Duodenal mucosa (tissue), 2 donors: ENCODE data around the gene BCAS3.
"Not testable (repeated sequence)": the region's sequence is repeated elsewhere in the genome, so short reads cannot be mapped to it uniquely, and the experiment has no call there.

Experiments used
- H3K27ac ChIP-seq: one replicate; pipeline ENCODE4 v1.7.0; 2013; ENCODE audit warnings: low read depth, low read length
- H3K27me3 ChIP-seq, 2 donors: one replicate each; pipeline ENCODE4 v1.7.0; 2013; ENCODE audit warnings: low read length in 2 of 2, control low read depth in 1 of 2; ENCODE audit not compliant: insufficient read depth in 2 of 2, control insufficient read depth in 1 of 2
- H3K36me3 ChIP-seq, 2 donors: one replicate each; pipeline ENCODE4 v1.7.0; 2013; ENCODE audit warnings: low read length in 2 of 2, control low read depth in 1 of 2; ENCODE audit not compliant: insufficient read depth in 2 of 2, control insufficient read depth in 1 of 2
- H3K4me1 ChIP-seq, 2 donors: one replicate each; pipeline ENCODE4 v1.7.0; 2013; ENCODE audit warnings: low read length in 2 of 2, control low read depth in 1 of 2; ENCODE audit not compliant: insufficient read depth in 2 of 2, control insufficient read depth in 1 of 2
- H3K4me3 ChIP-seq, 2 donors: one replicate each; pipeline ENCODE4 v1.7.0; 2013; ENCODE audit warnings: low read length in 2 of 2, low read depth in 1 of 2
- H3K9ac ChIP-seq, 2 donors: one replicate each; pipeline ENCODE4 v1.7.0; 2013; ENCODE audit warnings: low read length in 2 of 2, low read depth in 1 of 2
- H3K9me3 ChIP-seq, 2 donors: one replicate each; pipeline ENCODE4 v1.7.0; 2013; ENCODE audit warnings: low read length in 2 of 2, control low read depth in 1 of 2; ENCODE audit not compliant: control insufficient read depth in 1 of 2

The BCAS3 gene

DNA sequence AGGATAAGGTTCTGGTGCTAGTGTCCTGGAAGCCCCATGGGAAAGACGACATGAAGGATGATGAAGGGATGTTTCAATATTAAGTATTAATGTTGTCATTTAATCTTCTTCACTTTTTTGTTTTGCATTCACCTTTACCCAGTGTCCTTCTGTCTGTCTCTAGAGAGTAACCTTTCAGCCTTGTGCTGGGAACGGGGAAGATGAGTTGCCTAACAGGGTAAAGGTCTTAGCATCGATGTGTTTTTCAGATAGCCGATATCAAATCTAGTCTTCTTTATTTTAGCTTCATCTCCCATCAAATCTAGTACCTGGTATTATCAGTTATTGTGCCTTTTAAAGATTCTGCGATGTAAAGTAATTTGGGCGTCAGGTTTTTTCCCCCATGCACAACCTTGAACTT is 125.4 kb downstream of the BCAS3 start:
- H3K36me3 ChIP-seq = no peaks in the 10 kb centered on the region
- no peaks in the 10 kb centered on the region for H3K9me3 ChIP-seq
- no peak overlapping the region for H3K9ac ChIP-seq
- H3K27me3 ChIP-seq = no peaks in the 10 kb centered on the region
- H3K27ac ChIP-seq = no peak overlapping the region
- H3K4me1 ChIP-seq = no peaks in the 10 kb centered on the region
- H3K4me3 ChIP-seq = no peak overlapping the region

DNA sequence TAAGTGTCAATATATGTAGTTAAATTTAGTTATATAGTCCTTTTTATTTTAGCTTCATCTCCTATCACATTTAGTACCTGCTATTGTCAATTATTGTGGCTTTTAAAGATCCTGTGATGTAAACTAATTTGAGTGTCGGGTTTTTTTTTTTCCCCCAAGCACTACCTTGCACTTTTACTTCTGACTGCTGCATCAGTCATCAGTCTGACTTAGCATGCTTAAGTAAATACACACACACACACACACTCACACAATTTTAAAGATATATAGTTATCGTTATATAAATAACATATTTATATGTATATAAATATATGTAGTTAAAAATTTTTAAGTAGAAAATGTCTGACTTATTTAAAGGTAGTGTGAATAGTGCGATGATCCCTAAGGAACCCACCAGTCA is 127.2 kb downstream of the BCAS3 start:
- Histone ChIP-seq H3K27me3 (no peaks in the 10 kb centered on the region), H3K4me3 (no peak overlapping the region), H3K9me3 (no peaks in the 10 kb centered on the region), H3K27ac (no peak overlapping the region), H3K36me3 (no peaks in the 10 kb centered on the region), H3K4me1 (no peaks in the 10 kb centered on the region), H3K9ac (no peak overlapping the region)

DNA sequence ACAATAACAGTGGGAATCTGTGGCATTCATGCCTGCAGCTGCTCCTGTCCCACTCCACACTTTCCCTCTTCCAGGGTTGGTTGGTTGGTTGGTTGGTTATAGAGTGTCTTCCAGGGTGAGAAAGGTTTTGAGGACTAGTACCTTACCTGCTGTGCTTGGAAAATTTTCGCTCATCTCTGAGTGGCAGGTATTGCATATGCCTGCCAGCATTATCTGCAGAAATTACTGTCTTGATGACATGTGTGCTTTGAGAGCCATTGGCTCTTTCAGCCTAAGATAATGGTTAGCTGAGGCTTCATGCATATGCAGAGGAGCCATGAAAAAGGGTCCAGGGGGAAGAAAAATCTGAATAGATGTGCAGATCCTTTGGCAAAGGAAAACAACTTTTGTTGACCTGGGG is 131.8 kb downstream of the BCAS3 start:
- Histone ChIP-seq H3K9ac (no peak overlapping the region), H3K27ac (no peak overlapping the region), H3K4me1 (no peaks in the 10 kb centered on the region), H3K9me3 (peaks cover 0 to 3% of the 10 kb centered on the region in 2 donors), H3K4me3 (no peak overlapping the region), H3K36me3 (peaks cover 0 to 9% of the 10 kb centered on the region in 2 donors), H3K27me3 (no peaks in the 10 kb centered on the region)

DNA sequence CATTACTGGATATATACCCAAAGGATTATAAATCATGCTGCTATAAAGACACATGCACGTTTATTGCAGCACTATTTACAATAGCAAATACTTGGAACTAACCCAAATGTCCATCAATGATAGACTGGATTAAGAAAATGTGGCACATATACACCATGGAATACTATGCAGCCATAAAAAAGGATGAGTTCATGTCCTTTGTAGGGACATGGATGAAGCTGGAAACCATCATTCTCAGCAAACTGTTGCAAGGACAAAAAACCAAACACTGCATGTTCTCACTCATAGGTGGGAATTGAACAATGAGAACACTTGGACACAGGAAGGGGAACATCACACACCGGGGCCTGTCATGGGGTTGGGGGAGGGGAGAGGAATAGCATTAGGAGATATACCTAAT is 137.3 kb downstream of the BCAS3 start:
- not testable (repeated sequence) for H3K9me3 ChIP-seq

DNA sequence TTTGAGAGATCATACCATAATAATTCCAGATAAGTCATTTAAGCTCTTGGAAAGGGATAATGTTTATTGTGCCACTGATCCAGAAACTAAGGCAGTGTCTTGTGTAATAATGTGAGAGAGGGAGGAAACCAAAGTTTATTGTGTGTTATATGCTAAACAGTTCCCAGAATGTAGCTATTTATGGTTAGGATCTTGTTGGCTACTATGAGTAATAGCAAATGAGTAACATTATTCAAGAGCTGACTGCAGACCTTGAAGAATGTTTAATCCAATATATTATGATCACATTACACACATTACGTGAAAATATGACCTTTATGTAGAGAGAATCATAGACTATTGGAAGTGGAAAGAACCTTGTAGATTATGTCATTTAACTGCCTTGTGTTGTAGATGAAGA is 139.5 kb downstream of the BCAS3 start:
- Histone ChIP-seq H3K9me3 (no peaks in the 10 kb centered on the region), H3K4me3 (no peak overlapping the region), H3K9ac (no peak overlapping the region), H3K27me3 (no peaks in the 10 kb centered on the region), H3K4me1 (no peaks in the 10 kb centered on the region), H3K36me3 (no peaks in the 10 kb centered on the region), H3K27ac (no peak overlapping the region)

More for the DNA sequence above, 137.3 kb downstream of the BCAS3 start:
- H3K4me1 ChIP-seq, H3K9ac ChIP-seq, H3K4me3 ChIP-seq, H3K27me3 ChIP-seq, H3K36me3 ChIP-seq, H3K27ac ChIP-seq: not testable (repeated sequence)

DNA sequence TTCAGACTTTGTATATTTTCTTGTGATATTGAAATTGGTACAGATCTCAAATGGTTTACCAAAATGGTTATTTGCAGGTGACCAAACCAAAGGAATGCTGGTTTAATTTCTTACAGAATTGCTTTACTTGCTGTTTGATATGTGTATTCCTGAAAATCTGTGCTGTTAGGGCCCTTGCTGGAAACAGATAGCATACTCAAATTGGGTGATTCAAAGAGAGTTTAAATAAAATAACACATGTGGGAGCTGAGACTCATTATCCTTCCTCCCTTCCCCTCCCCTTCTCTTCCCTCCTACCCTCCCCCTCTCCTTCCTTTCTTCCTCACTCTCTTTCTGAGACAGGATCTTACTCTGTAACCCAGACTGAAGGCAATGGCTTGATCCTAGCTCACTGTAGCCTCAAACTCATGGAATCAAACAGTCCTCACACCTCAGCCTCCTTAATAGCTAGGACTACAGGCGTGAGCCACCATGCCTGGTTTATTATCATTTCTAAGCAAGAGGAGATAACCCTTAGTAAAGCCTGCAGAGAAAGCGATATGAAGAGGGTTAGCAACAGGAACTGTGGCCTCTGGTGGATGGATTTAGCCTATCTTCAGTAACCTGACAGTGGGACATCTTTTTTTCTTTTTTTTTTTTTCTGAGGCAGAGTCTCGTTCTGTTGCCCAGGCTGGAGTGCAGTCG is 141.9 kb downstream of the BCAS3 start:
- no peaks in the 10 kb centered on the region for H3K9me3 ChIP-seq
- H3K36me3 ChIP-seq = no peaks in the 10 kb centered on the region
- no peak overlapping the region for H3K4me3 ChIP-seq
- no peaks in the 10 kb centered on the region for H3K4me1 ChIP-seq
- no peaks in the 10 kb centered on the region for H3K27me3 ChIP-seq
- no peak overlapping the region for H3K27ac ChIP-seq
- H3K9ac ChIP-seq = no peak overlapping the region

DNA sequence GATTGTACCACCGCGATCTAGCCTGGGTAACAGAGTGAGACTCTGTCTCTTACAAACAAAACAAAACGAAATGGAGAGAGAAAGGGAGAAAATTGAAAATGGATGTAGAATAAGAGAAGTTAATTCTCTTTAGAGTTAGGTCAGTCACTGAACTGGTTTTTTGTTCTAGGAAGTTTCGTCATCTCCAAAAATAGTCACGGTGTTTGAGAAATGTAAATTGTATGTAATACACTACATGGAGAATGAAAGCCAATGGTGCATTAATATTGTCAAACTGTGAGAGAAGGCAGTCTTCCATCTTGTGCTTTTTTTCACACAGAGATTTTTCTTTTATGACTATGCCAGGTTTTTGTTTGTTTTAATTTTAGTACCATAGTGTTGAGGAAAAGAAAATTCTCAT is 145.9 kb downstream of the BCAS3 start:
- H3K4me3 ChIP-seq = no peak overlapping the region
- no peaks in the 10 kb centered on the region for H3K36me3 ChIP-seq
- no peak overlapping the region for H3K9ac ChIP-seq

DNA sequence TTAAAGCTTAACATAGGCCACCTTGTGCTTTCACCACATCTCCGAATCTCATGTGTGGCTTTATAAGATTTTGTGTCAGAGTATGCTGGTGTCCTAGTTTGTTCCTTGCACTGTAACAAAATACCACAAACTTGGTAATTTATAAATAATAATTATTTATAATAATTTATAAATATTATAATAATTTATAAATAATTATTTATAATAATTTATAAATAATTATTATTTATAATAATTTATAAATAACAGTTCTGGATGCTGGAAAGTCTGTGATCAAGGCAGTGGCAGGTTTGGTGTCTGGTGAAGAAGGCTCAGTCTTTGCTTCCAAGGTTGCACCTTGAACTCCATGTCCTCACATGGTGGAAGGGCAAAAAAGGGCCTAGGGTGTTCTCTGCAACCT is 147.7 kb downstream of the BCAS3 start:
- no peak overlapping the region for H3K4me3 ChIP-seq
- no peaks in the 10 kb centered on the region for H3K4me1 ChIP-seq
- no peak overlapping the region for H3K27ac ChIP-seq
- no peaks in the 10 kb centered on the region for H3K9me3 ChIP-seq
- no peak overlapping the region for H3K9ac ChIP-seq
- no peaks in the 10 kb centered on the region for H3K27me3 ChIP-seq
- H3K36me3 ChIP-seq = no peaks in the 10 kb centered on the region

More for the DNA sequence above, 145.9 kb downstream of the BCAS3 start:
- no peaks in the 10 kb centered on the region for H3K9me3 ChIP-seq
- no peak overlapping the region for H3K27ac ChIP-seq
- H3K4me1 ChIP-seq = no peaks in the 10 kb centered on the region
- no peaks in the 10 kb centered on the region for H3K27me3 ChIP-seq

DNA sequence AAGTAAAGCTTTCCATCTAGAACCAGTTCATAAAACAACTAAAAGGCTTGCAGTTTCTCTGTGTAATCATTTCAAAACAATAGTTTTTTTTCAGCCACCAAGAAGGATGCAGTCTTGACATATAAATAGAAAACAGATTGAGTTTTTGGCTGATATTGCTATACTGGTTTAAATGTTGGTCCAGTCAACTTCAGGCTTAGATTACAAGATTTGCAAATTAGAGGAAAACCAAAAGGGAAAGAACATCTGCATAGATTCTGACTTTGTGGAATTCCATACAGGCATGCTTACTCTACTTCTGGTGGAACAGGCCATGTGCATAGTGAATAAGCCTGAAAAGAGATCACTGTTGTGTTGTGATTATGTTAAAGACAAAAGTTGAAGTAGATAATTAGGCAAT is 150.3 kb downstream of the BCAS3 start:
- Histone ChIP-seq H3K36me3 (no peaks in the 10 kb centered on the region), H3K4me3 (no peak overlapping the region), H3K27ac (no peak overlapping the region), H3K4me1 (peaks cover 0 to 5% of the 10 kb centered on the region in 2 donors), H3K27me3 (no peaks in the 10 kb centered on the region), H3K9me3 (no peaks in the 10 kb centered on the region), H3K9ac (no peak overlapping the region)

DNA sequence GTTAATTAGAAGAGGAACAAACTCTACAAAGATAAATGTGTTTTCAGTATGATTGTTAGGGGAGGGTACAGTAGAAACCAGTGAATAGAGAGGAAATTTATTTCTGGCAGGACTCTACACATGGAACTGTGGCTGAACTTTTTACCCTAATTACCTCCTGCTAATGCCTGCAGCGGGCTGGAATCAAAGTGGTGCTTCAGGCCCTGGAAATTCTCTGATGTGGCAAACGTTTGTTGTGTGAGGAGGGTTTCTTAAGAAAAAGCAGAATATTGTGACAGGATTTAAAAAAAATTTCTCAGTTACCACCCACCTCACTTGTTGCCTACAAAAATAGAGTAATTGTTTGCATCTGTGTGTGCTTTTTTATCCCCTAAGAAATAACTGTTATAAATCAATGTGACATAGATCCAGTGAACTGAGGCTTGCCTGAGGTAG is 154.5 kb downstream of the BCAS3 start:
- H3K27me3 ChIP-seq = no peaks in the 10 kb centered on the region
- H3K27ac ChIP-seq = no peak overlapping the region
- H3K4me3 ChIP-seq = no peak overlapping the region
- H3K9me3 ChIP-seq = no peaks in the 10 kb centered on the region
- no peak overlapping the region for H3K9ac ChIP-seq
- no peaks in the 10 kb centered on the region for H3K36me3 ChIP-seq
- peaks cover 0 to 10% of the 10 kb centered on the region in 2 donors for H3K4me1 ChIP-seq

DNA sequence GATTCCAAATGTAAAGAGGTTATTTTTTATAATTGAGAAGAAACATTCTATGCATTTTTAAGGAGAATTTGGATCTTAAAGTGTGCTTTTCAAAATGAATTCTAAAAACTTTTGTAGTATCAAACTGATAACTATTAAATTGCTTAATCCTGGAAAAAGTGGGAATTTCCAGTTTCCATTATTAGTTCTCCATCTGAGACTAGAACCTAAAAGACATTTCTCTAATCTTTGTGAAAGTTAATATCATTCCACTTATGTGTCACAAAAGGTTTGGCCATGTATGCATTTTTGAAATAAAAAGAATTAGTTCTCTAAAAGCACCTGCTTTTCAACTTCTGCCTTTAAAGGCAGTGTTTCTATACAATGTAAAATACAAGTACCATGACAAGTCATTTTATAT is 155.0 kb downstream of the BCAS3 start:
- no peak overlapping the region for H3K4me3 ChIP-seq

More for the DNA sequence above, 155.0 kb downstream of the BCAS3 start:
- Histone ChIP-seq H3K9ac (no peak overlapping the region), H3K36me3 (no peaks in the 10 kb centered on the region), H3K9me3 (no peaks in the 10 kb centered on the region), H3K27ac (no peak overlapping the region), H3K4me1 (peaks cover 0 to 10% of the 10 kb centered on the region in 2 donors), H3K27me3 (no peaks in the 10 kb centered on the region)
